Umbilical cord (tissue), 2 donors: Measurements from ENCODE around the gene MAPK1. TPM values are rescaled to one million over a fixed set of nuclear protein-coding genes. Genes with fewer than 3 reads are reported as not detected.
"Not testable (repeated sequence)": the region's sequence is repeated elsewhere in the genome, so short reads cannot be mapped to it uniquely, and the experiment has no call there.

ENCODE experiments used
- DNase-seq: peaks from one replicate; pipeline ENCODE4 v3.0.0-alpha.2; 2015; ENCODE audit warnings: low spot score
- total RNA-seq: library from RNA; depleted of rRNA; stranded (reverse); fragments of >200 nt; gene quantifications from one replicate; pipeline ENCODE4 v1.2.3, GENCODE V29; 2014; ENCODE audit warnings: low replicate concordance; ENCODE audit not compliant: insufficient read depth

Gene MAPK1
- total RNA-seq, 1 donor from 2014 or later, result 47.9 TPM

DNA sequence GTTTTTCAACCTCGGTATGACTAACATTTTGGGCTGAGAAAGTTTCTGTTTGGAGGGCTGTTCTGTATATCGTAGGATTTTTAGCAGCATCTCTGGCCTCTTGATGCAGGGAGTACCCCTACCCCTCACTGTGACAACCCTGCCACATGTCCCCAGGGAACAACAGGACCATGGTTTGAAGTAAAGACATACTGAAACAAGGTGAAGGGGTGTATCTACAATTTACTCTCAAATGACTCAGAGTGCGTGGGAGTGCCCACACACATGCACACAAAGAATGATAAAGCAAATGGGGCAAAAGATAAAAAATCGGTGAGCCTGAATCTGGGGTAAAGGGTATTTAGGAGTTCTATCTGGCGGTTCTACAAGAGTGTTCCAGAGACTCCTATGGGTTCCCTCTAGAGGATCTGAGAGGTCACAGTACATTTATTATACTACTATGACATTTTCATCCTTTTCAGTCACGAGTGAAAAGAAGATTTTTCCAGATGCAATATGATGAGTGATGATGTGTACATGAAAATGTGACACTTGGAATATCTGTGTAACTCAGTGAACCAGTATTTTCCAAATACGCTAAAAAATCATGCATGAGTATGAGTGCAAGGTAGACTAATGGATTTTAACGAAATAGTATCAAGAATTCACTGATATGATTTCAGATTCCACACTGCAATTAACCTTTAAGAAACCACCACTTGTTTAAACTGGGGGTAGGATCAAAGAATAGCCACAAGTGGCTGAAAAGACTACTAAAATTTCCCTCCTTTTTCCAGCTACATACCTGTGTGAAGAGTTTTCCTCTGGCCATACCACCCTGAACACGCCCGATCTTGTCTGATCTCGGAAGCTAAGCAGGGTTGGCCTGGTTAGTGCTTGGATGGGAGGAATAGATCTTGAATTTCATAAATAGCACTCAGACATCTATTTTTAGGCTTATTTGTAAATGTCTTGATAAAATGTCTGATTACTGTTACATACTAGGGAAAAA lies 75.5 kb downstream of the MAPK1 start:
- no peak for DNase-seq

- DNase-seq, result not testable (repeated sequence)
Measured at GRCh38 chr22:21790849-21791610, 76.4 kb downstream of the MAPK1 start.

DNA sequence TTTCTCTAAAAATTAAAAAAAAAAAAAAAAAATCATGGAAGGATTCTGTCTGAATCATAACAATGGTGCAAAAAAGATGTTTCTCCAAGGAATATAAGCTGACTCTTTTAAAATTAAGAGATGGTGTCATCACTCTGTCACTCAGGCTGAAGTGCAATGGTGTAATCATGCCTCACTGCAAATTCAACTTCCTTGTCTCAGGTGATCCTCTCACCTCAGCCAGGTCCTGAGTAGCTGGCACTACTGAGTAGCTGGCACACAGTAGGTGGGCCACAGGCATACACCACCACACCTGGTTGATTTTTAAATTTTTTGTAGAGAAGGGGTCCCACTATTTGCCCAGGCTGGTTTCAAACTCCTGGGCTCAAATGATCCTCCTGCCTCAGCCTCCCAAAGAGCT lies 77.1 kb downstream of the MAPK1 start:
- DNase-seq, result no peak

DNA sequence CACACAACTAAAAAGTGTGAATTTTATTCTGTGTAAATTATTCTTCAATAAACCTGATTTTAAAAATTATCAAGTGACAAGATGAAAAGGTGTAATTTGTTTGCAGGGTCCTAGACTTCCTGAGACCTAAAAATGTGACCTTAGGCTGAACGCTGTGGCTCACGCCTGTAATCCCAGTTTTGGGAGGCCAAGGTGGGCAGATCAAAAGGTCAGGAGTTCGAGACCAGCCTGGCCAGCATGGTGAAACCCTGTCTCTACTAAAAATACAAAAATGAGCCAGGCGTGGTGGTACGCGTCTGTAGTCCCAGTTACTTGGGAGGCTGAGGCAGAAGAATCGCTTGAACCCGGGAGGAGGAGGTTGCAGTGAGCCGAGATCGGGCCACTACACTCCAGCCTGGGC lies 79.9 kb downstream of the MAPK1 start:
- not testable (repeated sequence) for DNase-seq

DNA sequence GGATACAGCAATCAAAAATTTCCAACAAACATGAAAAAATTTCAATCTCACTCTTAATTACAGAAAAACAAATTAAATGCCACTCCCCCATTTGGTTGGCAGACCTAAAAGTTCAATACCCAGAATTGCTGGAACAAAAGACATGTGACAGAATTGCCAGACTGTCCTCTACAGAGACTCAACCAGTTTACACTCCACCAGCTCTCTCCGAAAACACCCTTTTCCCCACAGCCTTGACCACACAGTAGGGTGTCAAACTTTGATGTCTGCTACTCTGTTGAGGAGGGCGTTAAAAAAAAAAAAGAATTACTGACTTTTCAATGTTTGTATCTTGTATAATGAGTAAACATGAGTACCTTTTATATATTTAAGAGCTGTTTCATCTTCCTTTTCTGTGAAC lies 87.2 kb downstream of the MAPK1 start:
- no peak for DNase-seq

GRCh38 chr22:21779444-21779843 lies 88.0 kb downstream of the MAPK1 start:
- no peak for DNase-seq

DNA sequence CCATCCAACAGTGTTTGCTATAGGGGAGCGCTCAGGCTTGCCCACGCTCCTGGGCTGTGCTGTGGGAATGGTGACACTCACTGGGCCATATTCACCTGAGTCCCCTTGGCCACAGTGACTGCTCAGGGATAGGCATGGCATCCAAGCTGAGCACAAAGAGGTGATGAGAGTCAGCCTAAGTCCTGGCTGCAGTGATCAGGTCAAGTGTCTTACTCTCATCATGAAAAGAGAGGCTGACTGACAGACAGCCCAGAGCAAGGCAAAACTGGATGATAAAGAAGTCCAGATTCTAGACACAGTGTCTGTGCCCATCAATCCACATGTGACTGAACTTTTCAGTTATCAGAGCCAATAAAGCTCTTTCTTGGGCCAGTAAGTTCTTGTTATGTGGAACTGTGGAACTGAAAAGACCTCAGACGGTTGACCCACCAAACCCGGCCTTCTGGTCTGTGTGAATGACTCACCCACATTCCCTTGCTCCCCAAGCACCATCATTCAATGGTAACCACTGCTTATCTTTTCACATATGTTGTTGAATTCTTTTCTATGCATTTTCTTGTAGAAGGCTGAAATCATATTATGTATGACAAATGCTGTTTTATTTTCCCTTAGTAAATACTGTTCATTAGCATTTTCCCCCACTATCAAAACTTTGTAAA lies 88.6 kb downstream of the MAPK1 start:
- DNase-seq, result no peak

DNA sequence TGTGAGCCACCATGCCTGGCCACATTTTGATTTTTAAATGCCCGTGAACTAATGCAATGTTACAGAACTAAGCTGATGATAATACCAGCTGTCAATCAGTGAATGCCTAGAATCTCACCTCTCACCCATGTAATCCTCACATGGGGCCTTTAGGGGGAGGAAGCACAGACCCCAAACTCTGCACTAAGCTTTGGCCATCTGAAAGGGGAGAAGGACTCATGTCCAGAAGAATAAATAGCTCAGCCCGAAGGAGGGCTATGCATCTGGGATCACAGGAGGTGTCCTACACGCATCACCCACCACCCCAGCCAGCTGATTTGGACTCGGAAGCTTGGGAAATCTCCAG lies 95.8 kb downstream of the MAPK1 start:
- no peak for DNase-seq

DNA sequence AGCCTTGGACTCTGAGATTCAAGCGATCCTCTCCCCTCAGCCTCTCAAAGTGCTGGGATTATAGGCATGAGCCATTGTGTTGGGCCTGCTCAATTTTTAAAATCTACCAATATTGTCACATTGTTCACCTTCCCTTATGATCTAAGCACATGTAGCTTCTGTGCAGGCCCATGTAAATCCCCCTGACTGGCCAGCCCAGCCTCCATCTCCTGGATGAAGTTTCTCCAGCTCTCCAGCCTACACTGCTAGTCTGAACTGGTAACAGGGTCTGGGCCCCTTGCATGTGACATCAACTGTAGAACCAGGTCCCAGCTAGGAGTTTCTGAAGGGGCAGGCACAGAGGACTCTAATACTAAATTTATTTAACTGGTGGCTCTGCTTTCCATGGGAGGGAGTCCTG lies 99.0 kb downstream of the MAPK1 start:
- no peak for DNase-seq

- DNase-seq, result no peak
Measured at GRCh38 chr22:21766691-21767462, 100.6 kb downstream of the MAPK1 start.

DNA sequence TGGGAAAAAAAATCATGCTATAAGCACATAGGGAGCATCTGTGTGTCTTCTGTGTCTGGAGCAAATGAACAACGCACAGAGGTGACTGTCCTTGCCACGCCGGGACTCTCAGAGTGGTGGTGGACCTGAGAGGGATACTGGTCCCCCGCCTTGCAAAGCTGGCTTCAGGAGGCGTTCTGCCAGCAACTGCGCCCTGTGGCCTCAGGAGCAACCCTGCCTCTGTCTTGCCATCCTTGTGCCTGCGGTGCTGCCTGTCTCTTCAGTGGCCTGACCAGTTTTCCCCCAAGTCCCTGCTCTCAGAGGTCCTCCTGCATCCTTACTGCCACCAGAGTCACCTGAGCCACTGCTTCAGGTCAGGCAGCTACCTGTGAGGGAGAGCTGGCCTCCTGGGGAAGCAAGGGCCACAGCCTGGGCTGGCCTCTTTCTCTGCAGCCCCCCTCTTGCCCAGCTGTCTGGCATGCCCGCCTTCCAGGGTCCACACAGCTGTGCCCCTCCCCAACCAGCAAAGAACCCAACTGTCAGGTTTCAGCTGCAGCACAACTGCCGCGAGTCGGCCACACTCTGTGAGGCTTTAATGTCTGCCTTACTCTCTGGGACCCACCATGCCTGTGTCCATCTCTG lies 101.4 kb downstream of the MAPK1 start:
- no peak for DNase-seq

DNA sequence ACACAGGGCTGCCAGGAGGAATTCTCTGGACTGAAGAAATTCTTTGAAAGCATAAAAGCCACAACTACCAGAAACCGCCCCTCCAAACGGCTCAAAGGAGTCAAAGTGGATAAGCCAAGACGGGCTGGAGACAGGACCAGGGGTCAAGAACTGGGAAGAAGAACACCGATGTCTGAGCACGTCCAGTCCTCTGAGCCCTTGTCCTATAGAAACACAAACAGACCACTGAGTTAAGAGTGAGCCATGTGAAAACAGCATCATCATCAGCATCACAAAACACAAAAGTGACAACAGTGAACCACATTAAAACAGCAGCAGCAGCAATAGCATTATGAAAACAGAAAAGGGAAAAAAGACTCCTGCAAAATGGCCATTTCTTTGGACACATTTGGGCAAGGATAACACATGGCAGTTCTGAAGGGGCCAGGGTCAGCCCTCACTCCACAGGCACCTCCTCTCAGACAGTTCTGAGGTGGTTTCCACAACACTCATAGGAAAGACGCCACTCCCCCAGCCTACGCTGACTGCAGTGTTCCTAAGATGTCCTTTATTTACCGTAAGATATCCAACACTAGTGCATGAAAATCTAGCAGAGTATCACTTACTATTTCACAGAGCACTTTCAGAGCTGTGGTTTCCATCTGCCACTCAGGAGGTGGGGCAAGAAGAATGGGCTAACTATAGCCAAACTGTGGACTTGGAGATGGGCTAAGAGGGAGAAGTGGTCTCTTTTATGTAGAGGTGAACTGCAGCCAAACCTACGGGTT lies 103.2 kb downstream of the MAPK1 start:
- no peak for DNase-seq

- no peak for DNase-seq
Measured at GRCh38 chr22:21762712-21763581, 104.5 kb downstream of the MAPK1 start.

DNA sequence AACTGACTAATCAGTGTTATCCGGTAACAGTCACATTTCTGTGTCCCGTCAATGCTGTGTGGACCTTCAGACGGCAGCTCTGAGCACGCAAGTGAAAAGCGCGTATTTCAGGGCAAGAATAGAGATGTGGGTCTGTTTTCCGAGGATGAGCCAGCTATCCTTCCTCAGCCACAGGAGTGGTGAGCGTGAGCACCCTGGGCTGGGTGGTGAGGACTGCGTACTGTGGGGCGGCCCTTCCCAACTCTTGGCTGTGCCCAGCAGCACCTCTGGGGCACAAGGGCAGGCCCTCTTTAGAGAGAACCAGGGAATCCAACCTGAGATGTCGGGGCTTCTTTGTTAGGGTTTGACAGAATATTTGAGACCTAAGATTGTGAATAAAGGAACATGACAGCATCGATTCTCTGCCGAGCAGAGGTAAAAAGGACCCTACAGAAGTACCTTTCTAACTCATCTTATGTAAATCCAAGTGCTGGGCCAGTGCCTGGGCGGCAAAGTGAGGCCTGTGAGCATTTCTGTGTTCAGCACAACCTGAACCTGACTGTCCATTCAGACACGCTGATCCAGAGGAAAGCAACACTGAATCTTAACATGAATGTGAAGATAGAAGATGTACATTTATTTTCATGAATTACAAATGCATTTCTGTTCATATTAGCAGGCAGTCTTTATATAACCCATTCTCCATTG lies 105.3 kb downstream of the MAPK1 start:
- no peak for DNase-seq

GRCh38 chr22:21761086-21761485 lies 106.4 kb downstream of the MAPK1 start:
- no peak for DNase-seq

GRCh38 chr22:21760640-21761039 lies 106.8 kb downstream of the MAPK1 start:
- DNase-seq, result no peak

DNA sequence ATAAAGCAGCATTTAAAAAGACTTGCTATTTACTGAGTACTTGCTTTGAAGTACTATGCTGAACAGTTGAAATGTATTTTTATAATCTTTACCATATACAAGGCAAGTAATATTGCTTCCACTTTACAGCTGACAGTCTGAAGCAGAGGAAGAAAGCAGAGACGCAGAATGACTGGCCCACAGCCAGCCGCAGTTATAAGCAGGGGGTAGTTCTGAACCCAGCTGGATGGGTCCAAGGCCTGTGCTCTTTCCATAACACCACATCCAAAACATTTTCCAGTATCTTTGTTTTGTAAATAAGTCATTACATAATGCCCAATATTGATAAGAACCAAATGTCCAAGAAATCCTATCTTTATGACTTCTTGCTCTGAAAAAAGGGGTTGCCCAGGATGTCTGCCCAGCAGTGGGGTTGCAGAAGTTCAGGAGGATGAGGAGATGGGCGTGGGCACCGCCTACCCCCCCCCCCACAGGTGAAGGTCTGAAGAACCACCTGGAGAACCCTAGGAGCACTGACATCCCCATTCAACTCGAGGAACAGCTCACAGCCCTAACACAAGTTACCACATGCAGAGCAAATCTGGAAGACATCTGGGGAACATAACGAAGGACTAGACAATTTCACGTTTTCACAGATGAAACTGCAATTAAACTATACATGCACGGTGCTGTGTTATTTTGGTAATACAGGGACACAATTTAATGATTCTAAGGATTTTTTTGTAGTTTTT lies 107.6 kb downstream of the MAPK1 start:
- no peak for DNase-seq

DNA sequence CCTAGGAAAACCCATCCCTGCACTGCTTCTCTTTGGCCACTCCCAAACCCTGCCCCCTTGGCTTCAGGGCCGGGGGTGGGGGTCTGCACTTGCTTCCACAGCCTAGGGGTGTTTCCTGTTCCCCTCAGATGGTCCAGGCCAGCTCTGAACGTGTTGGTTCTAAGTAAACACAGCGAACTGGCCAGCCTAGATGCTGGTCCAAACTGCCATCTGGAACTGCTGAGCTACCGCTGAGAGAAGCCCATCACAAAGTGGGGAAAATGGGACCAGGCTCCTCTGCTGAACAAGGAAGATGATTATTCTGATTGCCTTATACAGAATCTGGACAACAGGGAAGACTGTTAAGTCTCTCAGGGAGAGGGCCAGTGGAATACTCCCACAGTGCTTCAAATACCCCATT lies 108.4 kb downstream of the MAPK1 start:
- no peak for DNase-seq
